Fibroblast of pulmonary artery (primary cell): Measurements from ENCODE around the gene FUT4.
"Not testable (repeated sequence)": the region's sequence is repeated elsewhere in the genome, so short reads cannot be mapped to it uniquely, and the experiment has no call there.

Source experiments
- DNase-seq: peaks from one replicate; pipeline ENCODE4 v3.0.0-alpha.2; 2010; ENCODE audit warnings: low read depth
- H3K4me3 ChIP-seq: replicated peaks from 2 replicates; pipeline ENCODE4 v1.5.1; 2011; ENCODE audit warnings: low read depth, mild to moderate bottlenecking, control low read depth, low read length, moderate library complexity
- TF ChIP-seq, protein P1 (sequence below): IDR thresholded peaks from 2 replicates; pipeline ENCODE4 v1.5.1; 2011; ENCODE audit warnings: mild to moderate bottlenecking, control low read depth, low read length, inconsistent platforms; ENCODE audit errors: missing control alignments

The FUT4 gene

GRCh38 chr11:94545264-94546161, 1.8 kb downstream of the FUT4 start:
- peak overlapping the region; percentile 57 for H3K4me3 ChIP-seq
- no peak for DNase-seq
- TF ChIP-seq, protein P1, sequence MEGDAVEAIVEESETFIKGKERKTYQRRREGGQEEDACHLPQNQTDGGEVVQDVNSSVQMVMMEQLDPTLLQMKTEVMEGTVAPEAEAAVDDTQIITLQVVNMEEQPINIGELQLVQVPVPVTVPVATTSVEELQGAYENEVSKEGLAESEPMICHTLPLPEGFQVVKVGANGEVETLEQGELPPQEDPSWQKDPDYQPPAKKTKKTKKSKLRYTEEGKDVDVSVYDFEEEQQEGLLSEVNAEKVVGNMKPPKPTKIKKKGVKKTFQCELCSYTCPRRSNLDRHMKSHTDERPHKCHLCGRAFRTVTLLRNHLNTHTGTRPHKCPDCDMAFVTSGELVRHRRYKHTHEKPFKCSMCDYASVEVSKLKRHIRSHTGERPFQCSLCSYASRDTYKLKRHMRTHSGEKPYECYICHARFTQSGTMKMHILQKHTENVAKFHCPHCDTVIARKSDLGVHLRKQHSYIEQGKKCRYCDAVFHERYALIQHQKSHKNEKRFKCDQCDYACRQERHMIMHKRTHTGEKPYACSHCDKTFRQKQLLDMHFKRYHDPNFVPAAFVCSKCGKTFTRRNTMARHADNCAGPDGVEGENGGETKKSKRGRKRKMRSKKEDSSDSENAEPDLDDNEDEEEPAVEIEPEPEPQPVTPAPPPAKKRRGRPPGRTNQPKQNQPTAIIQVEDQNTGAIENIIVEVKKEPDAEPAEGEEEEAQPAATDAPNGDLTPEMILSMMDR: no peak

- no peak for DNase-seq
- TF ChIP-seq, protein P1: no peak
- peak overlapping the region; percentile 57 for H3K4me3 ChIP-seq
These were observed 2.4 kb downstream of the FUT4 start for GRCh38 chr11:94546162-94546470.

DNA sequence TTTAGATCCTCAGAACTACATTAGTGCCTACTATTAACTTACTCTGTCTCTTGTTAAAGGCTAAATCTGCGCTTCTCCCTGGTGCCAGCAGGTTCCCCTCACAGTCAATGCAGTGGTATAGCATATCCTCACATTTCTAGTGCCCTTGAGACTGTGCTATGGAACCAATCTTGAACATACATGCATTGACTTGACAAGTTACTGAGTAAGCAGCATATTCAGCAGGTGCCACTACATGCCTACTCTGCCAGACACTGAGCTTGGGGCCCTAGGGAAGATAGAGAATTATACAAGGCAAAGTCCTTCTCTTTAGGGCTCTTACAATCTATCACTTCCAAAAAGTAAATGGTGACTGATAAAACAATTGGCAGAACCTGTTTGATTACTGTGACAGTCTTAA, 3.2 kb downstream of the FUT4 start:
- no peak for DNase-seq
- TF ChIP-seq, protein P1: no peak
- H3K4me3 ChIP-seq: no peak overlapping the region

GRCh38 chr11:94549146-94549545, 5.4 kb downstream of the FUT4 start:
- TF ChIP-seq, protein P1: no peak
- no peak overlapping the region for H3K4me3 ChIP-seq

DNA sequence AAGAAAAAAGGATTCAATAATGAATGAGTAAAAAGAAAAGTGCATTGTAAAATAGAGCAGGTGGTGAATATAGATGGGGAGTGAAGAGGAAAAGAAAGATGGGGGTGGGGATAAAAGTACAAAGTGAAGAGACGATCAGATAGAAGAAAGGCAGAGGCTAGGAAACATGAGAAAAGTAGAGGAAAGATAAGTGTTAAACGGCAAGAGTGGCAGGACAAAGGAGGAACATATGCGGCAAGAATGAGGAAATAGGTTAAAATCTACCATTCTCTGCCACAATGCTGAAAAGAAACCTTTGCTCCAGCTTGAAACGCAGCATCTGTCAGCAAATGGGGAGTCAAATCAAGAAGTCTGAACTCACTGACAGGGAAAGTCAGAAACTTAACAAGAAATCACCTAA, 6.8 kb downstream of the FUT4 start:
- TF ChIP-seq, protein P1: no peak
- H3K4me3 ChIP-seq: no peak overlapping the region
- DNase-seq: no peak

More at GRCh38 chr11:94549146-94549545, 5.4 kb downstream of the FUT4 start:
- no peak for DNase-seq

- TF ChIP-seq, protein P1: no peak
- no peak overlapping the region for H3K4me3 ChIP-seq
- DNase-seq: peak; percentile 53
These were observed 10.2 kb downstream of the FUT4 start for GRCh38 chr11:94553938-94554337.

DNA sequence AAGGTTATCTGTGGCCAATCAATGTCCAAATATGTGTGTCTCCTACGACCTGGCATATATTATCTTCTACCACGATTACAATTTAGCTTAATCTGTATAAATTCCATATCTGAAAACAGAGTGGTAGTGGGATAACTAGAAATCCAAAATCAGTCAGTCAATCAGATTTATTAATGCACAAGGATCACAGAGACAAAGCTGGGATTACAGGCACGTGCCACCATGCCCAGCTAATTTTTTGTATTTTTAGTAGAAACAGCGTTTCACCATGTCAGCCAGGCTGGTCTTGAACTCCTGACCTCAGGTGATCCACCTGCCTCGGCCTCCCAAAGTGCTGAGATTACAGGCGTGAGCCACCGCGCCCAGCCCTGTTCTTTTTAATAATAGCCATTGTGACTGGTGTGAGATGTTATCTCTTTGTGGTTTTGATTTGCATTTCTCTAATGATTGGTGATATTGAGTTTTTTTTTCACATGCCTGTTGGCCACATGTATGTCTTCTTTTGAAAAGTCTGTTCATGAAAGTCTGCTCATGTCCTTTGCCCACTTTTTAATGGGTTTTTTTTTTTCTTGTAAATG, 12.1 kb downstream of the FUT4 start:
- not testable (repeated sequence) for H3K4me3 ChIP-seq, DNase-seq
